Vagina (tissue), 2 donors: ENCODE measurements around the gene SDHAF1. TPM values are rescaled to one million over a fixed set of nuclear protein-coding genes. Genes with fewer than 3 reads are reported as not detected.

Experiments used
- DNase-seq, 2 donors: peaks; one replicate each; pipeline ENCODE4 v3.0.0-alpha.2; 2017; ENCODE audit errors: extremely low spot score in 2 of 2
- H3K27ac ChIP-seq: fragments of 200-600 bp; sonication (generic); one replicate; pipeline ENCODE4 v1.5.1; 2019
- H3K27me3 ChIP-seq: fragments of 200-600 bp; sonication (generic); one replicate; pipeline ENCODE4 v1.5.1; 2019
- H3K36me3 ChIP-seq, 2 donors: fragments of 200-600 bp; sonication (generic); one replicate each; pipeline ENCODE4 v1.5.1; 2017 to 2019
- H3K4me1 ChIP-seq: fragments of 200-600 bp; sonication (generic); one replicate; pipeline ENCODE4 v1.5.1; 2019
- H3K4me3 ChIP-seq, 2 donors: fragments of 200-600 bp; sonication (generic); 1 replicate in 1 of 2; 2 replicates in 1 of 2; pipeline ENCODE4 v1.5.1; 2016 to 2019
- H3K9me3 ChIP-seq: fragments of 200-600 bp; sonication (generic); one replicate; pipeline ENCODE4 v1.5.1; 2019
- POLR2A ChIP-seq, 2 donors: fragments of 450-650 bp; IDR thresholded peaks; one replicate each; pipeline ENCODE4 v1.6.1; 2017; ENCODE audit warnings: antibody characterized with exemption in 2 of 2, mild to moderate bottlenecking in 2 of 2, moderate library complexity in 2 of 2
- POLR2AphosphoS5 ChIP-seq, 2 donors: sonication (generic); formaldehyde crosslinking; IDR thresholded peaks; one replicate each; pipeline ENCODE4 v1.9.0; 2017; ENCODE audit warnings: antibody characterized with exemption in 2 of 2, mild to moderate bottlenecking in 2 of 2, low read depth in 1 of 2; ENCODE audit not compliant: insufficient read depth in 1 of 2
- intact Hi-C: fragments of 100-400 bp; cut with DNase I; formaldehyde crosslinking; loops from one replicate; pipeline ENCODE4 v1.15.1; 2023
- total RNA-seq: library from RNA; depleted of rRNA; stranded (reverse); fragments of >200 nt; gene quantifications from one replicate; pipeline ENCODE4 v1.2.3, GENCODE V29; 2016
- TF ChIP-seq, protein P1 (sequence below), 3 experiments: fragments of 450-650 bp in 2 of 3; fragments of 200-600 bp in 1 of 3; sonication (generic) in 1 of 3; IDR thresholded peaks; one replicate each; pipeline ENCODE4 v1.5.1; 2017 to 2019; ENCODE audit warnings: antibody characterized with exemption in 3 of 3, mild to moderate bottlenecking in 2 of 3, moderate library complexity in 2 of 3

SDHAF1 gene
- total RNA-seq, 1 donor from 2014 or later = 46.9 TPM

DNA sequence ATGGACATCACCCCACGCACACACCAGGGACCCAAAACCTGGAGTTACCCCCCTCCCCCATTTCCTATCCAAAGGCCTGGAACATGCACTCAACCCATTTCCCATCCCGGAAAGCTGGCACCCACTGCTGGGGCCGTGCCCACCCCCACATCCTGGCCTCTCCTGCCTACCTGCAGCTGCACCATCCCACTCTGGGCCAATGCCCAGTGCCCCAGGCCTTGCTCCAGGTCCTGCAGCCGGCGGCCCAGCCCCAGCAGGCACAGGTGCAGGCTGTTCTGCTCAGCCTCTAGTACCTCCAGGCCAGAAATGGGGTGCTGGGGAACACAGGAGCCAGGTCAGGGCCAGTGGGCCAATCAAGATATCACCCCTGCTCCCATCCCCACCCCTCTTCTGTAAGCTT, 12.0 kb downstream of the SDHAF1 start:
- Histone ChIP-seq H3K4me3 (no peak overlapping the region), H3K9me3 (no peaks in the 10 kb centered on the region), H3K36me3 (peaks cover 0 to 5% of the 10 kb centered on the region in 2 donors), H3K27me3 (no peaks in the 10 kb centered on the region), H3K27ac (no peak overlapping the region), H3K4me1 (peaks cover 17% of the 10 kb centered on the region)
- TF ChIP-seq POLR2A (IDR thresholded peaks at IDR 0.05) (no peak), POLR2AphosphoS5 (IDR thresholded peaks at IDR 0.05; ENCODE audit: insufficient read depth in 1 of 2, low read depth in 1 of 2) (no peak)
- TF ChIP-seq, protein P1, sequence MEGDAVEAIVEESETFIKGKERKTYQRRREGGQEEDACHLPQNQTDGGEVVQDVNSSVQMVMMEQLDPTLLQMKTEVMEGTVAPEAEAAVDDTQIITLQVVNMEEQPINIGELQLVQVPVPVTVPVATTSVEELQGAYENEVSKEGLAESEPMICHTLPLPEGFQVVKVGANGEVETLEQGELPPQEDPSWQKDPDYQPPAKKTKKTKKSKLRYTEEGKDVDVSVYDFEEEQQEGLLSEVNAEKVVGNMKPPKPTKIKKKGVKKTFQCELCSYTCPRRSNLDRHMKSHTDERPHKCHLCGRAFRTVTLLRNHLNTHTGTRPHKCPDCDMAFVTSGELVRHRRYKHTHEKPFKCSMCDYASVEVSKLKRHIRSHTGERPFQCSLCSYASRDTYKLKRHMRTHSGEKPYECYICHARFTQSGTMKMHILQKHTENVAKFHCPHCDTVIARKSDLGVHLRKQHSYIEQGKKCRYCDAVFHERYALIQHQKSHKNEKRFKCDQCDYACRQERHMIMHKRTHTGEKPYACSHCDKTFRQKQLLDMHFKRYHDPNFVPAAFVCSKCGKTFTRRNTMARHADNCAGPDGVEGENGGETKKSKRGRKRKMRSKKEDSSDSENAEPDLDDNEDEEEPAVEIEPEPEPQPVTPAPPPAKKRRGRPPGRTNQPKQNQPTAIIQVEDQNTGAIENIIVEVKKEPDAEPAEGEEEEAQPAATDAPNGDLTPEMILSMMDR (IDR thresholded peaks at IDR 0.05) = no peak
- intact Hi-C loops = no loop called here
- no peak for DNase-seq

DNA sequence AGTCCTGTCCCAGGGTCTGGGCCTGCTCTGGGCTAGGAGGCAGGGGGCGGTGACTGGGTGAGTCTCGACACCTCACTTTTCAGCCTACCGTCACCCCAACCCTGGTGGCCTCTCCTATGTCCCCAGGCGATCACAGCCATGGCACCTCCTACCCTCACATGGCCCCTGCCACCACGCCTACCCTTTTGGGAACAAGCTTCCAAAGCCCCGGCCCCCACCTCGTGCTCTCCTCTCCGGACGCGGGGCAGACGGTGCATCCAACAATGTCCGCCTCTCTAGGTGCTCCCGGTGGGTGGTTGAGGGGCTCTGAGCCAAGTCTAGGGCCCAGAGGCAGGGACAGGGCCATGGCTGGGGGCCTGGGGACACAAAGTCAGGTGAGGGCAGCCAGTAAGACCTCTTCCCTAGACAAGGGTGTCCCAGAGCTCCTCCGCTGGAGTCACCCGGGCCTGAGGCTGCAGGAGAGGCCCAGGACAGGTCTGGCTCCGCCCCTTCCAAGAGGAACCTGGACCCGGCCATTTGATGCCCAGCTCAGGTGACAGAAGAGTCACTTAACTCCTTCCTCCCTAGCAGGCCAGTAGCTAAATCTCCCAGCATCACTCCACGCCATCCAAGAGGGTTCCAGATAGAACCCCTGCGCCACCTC, 13.5 kb downstream of the SDHAF1 start, which contains the start of gene SYNE4:
Gene SYNE4, minus strand, starts transcription at position 478 of the 643 bp plus-strand sequence. Its CDS starts 132 bp downstream, at position 346.
- peaks cover 22% of the 10 kb centered on the region for H3K4me1 ChIP-seq
- intact Hi-C loops = no loop called here
- no peaks in the 10 kb centered on the region for H3K27me3 ChIP-seq
- no peak for DNase-seq
- peak within 1 kb of the TSS; percentile 53 for H3K27ac ChIP-seq
- H3K9me3 ChIP-seq = no peaks in the 10 kb centered on the region
- H3K4me3 ChIP-seq = peak within 1 kb of the TSS; percentile 43 to 49
- H3K36me3 ChIP-seq = peaks cover 0 to 5% of the 10 kb centered on the region in 2 donors
- TF ChIP-seq POLR2AphosphoS5 (IDR thresholded peaks at IDR 0.05; ENCODE audit: insufficient read depth in 1 of 2, low read depth in 1 of 2) (no peak), POLR2A (IDR thresholded peaks at IDR 0.05) (no peak)
- TF ChIP-seq, protein P1 (IDR thresholded peaks at IDR 0.05) = no peak

DNA sequence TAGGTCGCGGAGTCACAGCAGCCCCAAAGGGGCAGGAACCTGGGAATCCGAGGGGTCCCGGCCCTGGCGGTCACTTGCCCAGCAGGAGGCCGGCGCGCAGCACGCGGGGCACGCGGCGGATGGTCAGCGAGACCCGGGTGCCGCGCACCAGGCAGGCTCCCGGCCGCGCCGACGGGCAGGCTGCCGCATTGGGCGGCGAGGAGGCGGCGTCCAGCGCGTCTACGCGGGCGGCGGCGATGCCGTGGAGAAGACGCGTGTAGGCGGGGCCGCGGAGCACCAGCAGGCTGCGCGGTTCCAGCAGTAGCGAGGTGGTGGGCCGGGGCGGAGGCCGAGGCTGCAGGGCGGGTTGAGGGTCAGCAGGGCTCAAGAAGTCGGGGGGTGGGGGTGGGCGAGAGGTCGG, 14.2 kb downstream of the SDHAF1 start:
- Histone ChIP-seq H3K4me1 (peaks cover 26% of the 10 kb centered on the region), H3K9me3 (no peaks in the 10 kb centered on the region), H3K27me3 (no peaks in the 10 kb centered on the region), H3K36me3 (no peaks in the 10 kb centered on the region), H3K27ac (peak overlapping the region; percentile 53), H3K4me3 (peak overlapping the region; percentile 43 to 49)
- intact Hi-C loops = no loop called here
- peak in 1 of 2 donors; percentile 39 for TF ChIP-seq POLR2AphosphoS5 (IDR thresholded peaks at IDR 0.05; ENCODE audit: insufficient read depth in 1 of 2, low read depth in 1 of 2)
- TF ChIP-seq, protein P1 (IDR thresholded peaks at IDR 0.05) = no peak
- no peak for DNase-seq

DNA sequence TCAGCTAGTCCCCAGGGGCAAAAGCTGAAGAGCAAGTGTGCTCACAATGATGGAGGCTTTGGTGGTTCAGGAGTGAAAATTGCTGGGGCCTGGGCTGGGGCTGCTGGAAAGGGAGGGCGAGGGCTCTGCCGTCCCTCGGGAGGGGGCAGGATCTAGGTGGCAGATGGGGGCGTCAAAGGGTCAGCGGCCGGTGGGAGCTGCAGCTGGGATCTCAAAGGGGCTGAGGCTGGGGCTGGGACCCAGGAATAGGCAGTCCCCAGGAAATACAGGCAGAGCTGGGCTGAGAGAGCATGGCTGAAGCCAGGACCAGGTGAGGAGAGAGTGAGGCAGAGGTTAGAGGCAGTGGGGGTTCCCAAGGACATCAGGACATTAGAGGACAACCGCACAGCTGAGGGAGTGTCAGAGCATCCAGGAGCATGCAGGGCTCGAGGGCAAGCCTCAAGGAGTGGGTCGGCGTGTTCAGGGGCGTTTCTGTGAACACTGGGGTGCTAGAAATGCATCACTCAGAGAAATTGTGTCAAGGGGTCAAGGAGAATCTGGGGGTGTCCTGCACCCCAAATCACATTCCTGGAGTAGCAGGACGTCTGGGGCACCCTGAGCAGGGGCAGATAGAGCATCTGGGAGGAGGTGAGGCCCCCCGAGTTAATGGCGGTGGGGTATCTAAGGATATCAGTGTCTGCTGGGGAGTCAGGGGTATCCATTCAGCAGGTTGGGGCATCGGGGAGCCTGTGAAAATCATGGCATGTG, 14.8 kb downstream of the SDHAF1 start:
- H3K27ac ChIP-seq = peak overlapping the region; percentile 53

More for the DNA sequence above, 14.8 kb downstream of the SDHAF1 start:
- H3K36me3 ChIP-seq = no peaks in the 10 kb centered on the region
- H3K27me3 ChIP-seq = no peaks in the 10 kb centered on the region
- no peak for DNase-seq
- H3K4me3 ChIP-seq = peak overlapping the region; percentile 43 to 49
- intact Hi-C loops = no loop called here
- H3K4me1 ChIP-seq = peaks cover 30% of the 10 kb centered on the region
- TF ChIP-seq, protein P1 (IDR thresholded peaks at IDR 0.05) = no peak
- peak in 1 of 2 donors; percentile 0 for TF ChIP-seq POLR2AphosphoS5 (IDR thresholded peaks at IDR 0.05; ENCODE audit: insufficient read depth in 1 of 2, low read depth in 1 of 2)
- no peaks in the 10 kb centered on the region for H3K9me3 ChIP-seq
